IMR-90 (cell line): Measurements from ENCODE around the gene MRPL3. TPM values are rescaled to one million over a fixed set of nuclear protein-coding genes. Genes with fewer than 3 reads are reported as not detected.

ENCODE experiments used
- ATAC-seq: fragments of 200-7000 bp; cut with Tn5 transposase; 2 replicates; pipeline ENCODE4 v1.9.1; 2020; ENCODE audit warnings: low read depth, mild to moderate bottlenecking, moderate library complexity
- BruUV-seq: library from RNA; stranded (reverse); fragments of 400-500 nt; replicated peaks from 2 replicates; lab custom pipeline; 2021; lab: Mats Ljungman, UMichigan
- CTCF ChIA-PET: fragments of 300-600 bp; formaldehyde crosslinking; extraction: SDS; loops from one replicate; lab custom pipeline; 2021; ENCODE audit warnings: antibody characterized with exemption; lab: Yijun Ruan, JAX
- POLR2A ChIA-PET: fragments of 300-600 bp; sonication (Branson Sonifier 250); formaldehyde crosslinking; loops from one replicate; lab custom pipeline; 2022; ENCODE audit warnings: antibody characterized with exemption; ENCODE audit not compliant: unreplicated experiment; lab: Charles Lee
- DNase-seq: peaks from one replicate; pipeline ENCODE4 v3.0.0; 2013
- H2AFZ ChIP-seq: replicated peaks from 2 replicates; pipeline ENCODE3; 2013; ENCODE audit warnings: low read length, mild to moderate bottlenecking; ENCODE audit not compliant: poor library complexity
- H2AK5ac ChIP-seq: 2 replicates; pipeline ENCODE4 v1.6.1; 2013; ENCODE audit warnings: low read depth, low read length, inconsistent platforms
- H2AK9ac ChIP-seq: replicated peaks from 2 replicates; pipeline ENCODE3; 2013; ENCODE audit warnings: mild to moderate bottlenecking, low read depth, low read length, moderate library complexity; ENCODE audit not compliant: poor library complexity
- H2BK120ac ChIP-seq: 2 replicates; pipeline ENCODE4 v1.6.1; 2013; ENCODE audit warnings: low read depth, low read length, inconsistent platforms
- H2BK15ac ChIP-seq: 3 replicates; pipeline ENCODE4 v1.6.1; 2013; ENCODE audit warnings: low read depth, low read length, inconsistent platforms
- H2BK20ac ChIP-seq: 2 replicates; pipeline ENCODE4 v1.6.1; 2013; ENCODE audit warnings: low read depth, mild to moderate bottlenecking, inconsistent platforms, low read length, moderate library complexity
- H2BK5ac ChIP-seq: 2 replicates; pipeline ENCODE4 v1.6.1; 2013; ENCODE audit warnings: mild to moderate bottlenecking, low read depth, low read length, inconsistent platforms; ENCODE audit not compliant: poor library complexity, severe bottlenecking
- H3K14ac ChIP-seq: replicated peaks from 2 replicates; pipeline ENCODE4 v1.6.1; 2013; ENCODE audit warnings: low read depth, low read length, inconsistent platforms
- H3K18ac ChIP-seq: 2 replicates; pipeline ENCODE4 v1.6.1; 2013; ENCODE audit warnings: low read depth, low read length, control low read depth
- H3K23ac ChIP-seq: 2 replicates; pipeline ENCODE4 v1.6.1; 2013; ENCODE audit warnings: low read depth, low read length, inconsistent platforms
- H3K27ac ChIP-seq: 2 replicates; pipeline ENCODE4 v1.5.1; 2013; ENCODE audit warnings: mild to moderate bottlenecking, control low read depth, low read length; ENCODE audit not compliant: insufficient read depth
- H3K27me3 ChIP-seq: 2 replicates; pipeline ENCODE4 v1.6.1; 2013; ENCODE audit warnings: low read length; ENCODE audit not compliant: control insufficient read depth, insufficient read depth
- H3K36me3 ChIP-seq: 2 replicates; pipeline ENCODE4 v1.6.1; 2013; ENCODE audit warnings: low read length, mixed read lengths; ENCODE audit not compliant: control insufficient read depth, insufficient read depth
- H3K4ac ChIP-seq: 2 replicates; pipeline ENCODE4 v1.6.1; 2013; ENCODE audit warnings: low read depth, low read length, inconsistent platforms
- H3K4me1 ChIP-seq: 2 replicates; pipeline ENCODE4 v1.6.1; 2013; ENCODE audit warnings: low read length, mixed read lengths; ENCODE audit not compliant: control insufficient read depth, insufficient read depth
- H3K4me2 ChIP-seq: 2 replicates; pipeline ENCODE4 v1.6.1; 2013; ENCODE audit warnings: low read depth, mild to moderate bottlenecking, control low read depth, low read length, moderate library complexity
- H3K4me3 ChIP-seq: 2 replicates; pipeline ENCODE4 v1.5.1; 2013; ENCODE audit warnings: low read depth, mild to moderate bottlenecking, control low read depth, low read length, moderate library complexity; ENCODE audit not compliant: insufficient read depth
- H3K56ac ChIP-seq: 2 replicates; pipeline ENCODE4 v1.6.1; 2013; ENCODE audit warnings: low read length, inconsistent platforms; ENCODE audit not compliant: insufficient read depth; ENCODE audit errors: extremely low read depth
- H3K79me1 ChIP-seq, 2 experiments: 2 replicates each; pipeline ENCODE4 v1.6.1; 2013; ENCODE audit warnings: low read length in 2 of 2, inconsistent platforms in 1 of 2, low read depth in 1 of 2
- H3K9ac ChIP-seq: 2 replicates; pipeline ENCODE4 v1.6.1; 2013; ENCODE audit warnings: low read depth, low read length, control low read depth
- H3K9me1 ChIP-seq: 2 replicates; pipeline ENCODE4 v1.6.1; 2013; ENCODE audit warnings: low read length, inconsistent platforms; ENCODE audit not compliant: insufficient read depth
- H3K9me3 ChIP-seq: 2 replicates; pipeline ENCODE4 v1.6.1; 2013; ENCODE audit warnings: low read length; ENCODE audit not compliant: control insufficient read depth, insufficient read depth
- H4K20me1 ChIP-seq: 2 replicates; pipeline ENCODE4 v1.6.1; 2013; ENCODE audit warnings: low read length, inconsistent platforms; ENCODE audit not compliant: insufficient read depth
- H4K5ac ChIP-seq: 2 replicates; pipeline ENCODE4 v1.6.1; 2013; ENCODE audit warnings: mild to moderate bottlenecking, low read depth, low read length, control low read depth
- H4K8ac ChIP-seq, 2 experiments: 2 replicates each; pipeline ENCODE4 v1.6.1; 2013; ENCODE audit warnings: low read depth in 2 of 2, low read length in 2 of 2, control low read depth in 1 of 2, inconsistent platforms in 1 of 2
- H4K91ac ChIP-seq: 2 replicates; pipeline ENCODE4 v1.6.1; 2013; ENCODE audit warnings: low read depth, low read length, inconsistent platforms; ENCODE audit not compliant: insufficient read depth
- BHLHE40 ChIP-seq: fragments of 150-350 bp; IDR thresholded peaks from 2 replicates; pipeline ENCODE4 v1.6.1; 2016; ENCODE audit warnings: mild to moderate bottlenecking, low read depth, low read length
- CEBPB ChIP-seq: IDR thresholded peaks from 2 replicates; pipeline ENCODE4 v1.6.1; 2012; ENCODE audit warnings: low read depth, low read length, improper control_type of control experiment
- CHD1 ChIP-seq: IDR thresholded peaks from 2 replicates; pipeline ENCODE4 v1.6.1; 2012; ENCODE audit warnings: low read depth, low read length, improper control_type of control experiment
- CTCF ChIP-seq: conservative IDR thresholded peaks from 2 replicates; pipeline ENCODE4 v1.5.1; 2012; ENCODE audit warnings: mild to moderate bottlenecking, low read depth, low read length, improper control_type of control experiment
- ELK1 ChIP-seq: fragments of 150-350 bp; IDR thresholded peaks from 2 replicates; pipeline ENCODE4 v1.6.1; 2016; ENCODE audit warnings: low read depth, mild to moderate bottlenecking, low read length, moderate library complexity, borderline replicate concordance
- FOS ChIP-seq: fragments of 150-350 bp; IDR thresholded peaks from 2 replicates; pipeline ENCODE4 v1.6.1; 2016; ENCODE audit warnings: low read depth, low read length
- MXI1 ChIP-seq: IDR thresholded peaks from 2 replicates; pipeline ENCODE4 v1.6.1; 2012; ENCODE audit warnings: low read depth, mild to moderate bottlenecking, low read length, moderate library complexity, borderline replicate concordance
- POLR2A ChIP-seq: IDR thresholded peaks from 2 replicates; pipeline ENCODE4 v1.6.1; 2012; ENCODE audit warnings: mild to moderate bottlenecking, low read depth, low read length
- RAD21 ChIP-seq: IDR thresholded peaks from 2 replicates; pipeline ENCODE4 v1.6.1; 2012; ENCODE audit warnings: low read length, improper control_type of control experiment
- RCOR1 ChIP-seq: IDR thresholded peaks from 2 replicates; pipeline ENCODE4 v1.6.1; 2012; ENCODE audit warnings: mild to moderate bottlenecking, low read length, improper control_type of control experiment; ENCODE audit not compliant: insufficient replicate concordance
- RFX5 ChIP-seq: IDR thresholded peaks from 2 replicates; pipeline ENCODE4 v1.8.0; 2012; ENCODE audit warnings: low read depth, mild to moderate bottlenecking, low read length, moderate library complexity
- SMC3 ChIP-seq: fragments of 150-350 bp; IDR thresholded peaks from 2 replicates; pipeline ENCODE4 v1.6.1; 2016; ENCODE audit warnings: low read depth, mild to moderate bottlenecking, antibody characterized with exemption, low read length, moderate library complexity
- USF2 ChIP-seq: fragments of 150-350 bp; IDR thresholded peaks from 2 replicates; pipeline ENCODE4 v1.6.1; 2017; ENCODE audit warnings: mild to moderate bottlenecking, antibody characterized with exemption, low read length, low read depth
- WGBS, 2 experiments: methylation state at CpG; one replicate each; pipeline versions ENCODE4 v1.1.5 to v1.1.7; 2013; ENCODE audit warnings: missing lambda C conversion rate in 2 of 2; ENCODE audit not compliant: insufficient read length in 1 of 2; ENCODE audit errors: extremely low coverage in 2 of 2; 5-methylcytosine and 5-hydroxymethylcytosine counted together
- dilution Hi-C: fragments of 300-500 bp; cut with HindIII; formaldehyde crosslinking; loops from one replicate; pipeline ENCODE4 v1.14.3; 2018; ENCODE audit warnings: low sequenced_read_pairs; ENCODE audit not compliant: unreplicated experiment
- in situ Hi-C: fragments of 300-500 bp; cut with MboI; formaldehyde crosslinking; loops from 3 replicates; pipeline ENCODE4 v1.14.3; 2019; ENCODE audit warnings: low sequenced_read_pairs, inconsistent platforms, mixed read lengths
- intact Hi-C: fragments of 100-400 bp; cut with micrococcal nuclease; formaldehyde crosslinking; loops from 2 replicates; pipeline ENCODE4 v1.10.0; 2022
- polyA plus RNA-seq, 3 experiments: library from polyadenylated mRNA; depleted of rRNA; stranded (reverse); fragments of >200 nt; gene quantifications; 2 replicates each; pipeline ENCODE4 v1.2.3, GENCODE V29; 2012; ENCODE audit warnings: low replicate concordance in 1 of 3
- total RNA-seq: library from RNA; depleted of rRNA; stranded (reverse); fragments of >200 nt; gene quantifications from 2 replicates; pipeline ENCODE4 v1.2.3, GENCODE V29; 2012

MRPL3 gene
- total and polyA plus RNA-seq, 2 of the 4 experiments (the other 2 are of a cell fraction), result 107 to 206 TPM

- no peak overlapping the region for H3K4ac ChIP-seq
Observed at GRCh38 chr3:131491084-131491483, 11.7 kb downstream of the MRPL3 start.

More at GRCh38 chr3:131491084-131491483, 11.7 kb downstream of the MRPL3 start:
- no peaks in the 10 kb centered on the region for H3K4me1 ChIP-seq
- no peaks in the 10 kb centered on the region for H3K9me3 ChIP-seq
- peaks cover 10% of the 10 kb centered on the region for H3K36me3 ChIP-seq
- H2AFZ ChIP-seq, result no peak overlapping the region
- H2AK9ac ChIP-seq, result no peak overlapping the region
- DNase-seq (no peak), ATAC-seq (no peak)
- H3K9ac ChIP-seq, result no peak overlapping the region
- H3K4me2 ChIP-seq, result no peak overlapping the region
- H4K8ac ChIP-seq, result no peak overlapping the region
- intact Hi-C loops (no loop called here), in situ Hi-C loops (loop anchor here (25.0 kb wide), 2 partner anchors 454 to 754 kb away; partner anchors contain the start of genes ASTE1, NEK11 and PIK3R4), dilution Hi-C loops (no loop called here)
- no peak overlapping the region for H2BK20ac ChIP-seq
- ChIA-PET CTCF (no interaction called here), POLR2A (no interaction called here)
- no peak overlapping the region for H3K27ac ChIP-seq
- H3K18ac ChIP-seq, result no peak overlapping the region
- BruUV-seq, result no TSS peak
- H4K20me1 ChIP-seq, result no peaks in the 10 kb centered on the region
- no peak overlapping the region for H4K91ac ChIP-seq
- no peak overlapping the region for H3K23ac ChIP-seq
- H3K27me3 ChIP-seq, result no peaks in the 10 kb centered on the region
- no peak overlapping the region for H4K5ac ChIP-seq
- whole genome bisulfite sequencing, 2 experiments, result 100% methylated on average over 1 of the region's 2 CpGs; no CpG with 5 or more reads in 1 of the 2 experiments
- H2BK120ac ChIP-seq, result no peak overlapping the region
- no peak overlapping the region for H3K14ac ChIP-seq
- no peak overlapping the region for H2BK5ac ChIP-seq
- no peak overlapping the region for H2AK5ac ChIP-seq
- peaks cover 18 to 19% of the 10 kb centered on the region in 2 experiments for H3K79me1 ChIP-seq
- H3K9me1 ChIP-seq, result no peaks in the 10 kb centered on the region
- TF ChIP-seq RCOR1 (no peak), SMC3 (no peak), BHLHE40 (no peak), CHD1 (no peak), RAD21 (no peak), CTCF (no peak), CEBPB (no peak), MXI1 (no peak), FOS (no peak), USF2 (no peak), POLR2A (no peak), ELK1 (no peak), RFX5 (no peak)
- H3K4me3 ChIP-seq, result no peak overlapping the region
- H2BK15ac ChIP-seq, result no peak overlapping the region
- H3K56ac ChIP-seq, result no peak overlapping the region
